Choroid plexus epithelial cell (primary cell): ENCODE data around the gene CCDC85C.

Source experiments
- DNase-seq: peaks from one replicate; pipeline ENCODE4 v3.0.0-alpha.2; 2010; ENCODE audit warnings: low read depth
- H3K4me3 ChIP-seq: 2 replicates; pipeline ENCODE4 v1.5.1; 2011; ENCODE audit warnings: low read depth, mild to moderate bottlenecking, control low read depth, low read length, moderate library complexity
- TF ChIP-seq, protein P1 (sequence below): conservative IDR thresholded peaks from 2 replicates; pipeline ENCODE4 v1.5.1; 2011; ENCODE audit warnings: low read depth, mild to moderate bottlenecking, control low read depth, inconsistent platforms, low read length, moderate library complexity

The CCDC85C gene

DNA sequence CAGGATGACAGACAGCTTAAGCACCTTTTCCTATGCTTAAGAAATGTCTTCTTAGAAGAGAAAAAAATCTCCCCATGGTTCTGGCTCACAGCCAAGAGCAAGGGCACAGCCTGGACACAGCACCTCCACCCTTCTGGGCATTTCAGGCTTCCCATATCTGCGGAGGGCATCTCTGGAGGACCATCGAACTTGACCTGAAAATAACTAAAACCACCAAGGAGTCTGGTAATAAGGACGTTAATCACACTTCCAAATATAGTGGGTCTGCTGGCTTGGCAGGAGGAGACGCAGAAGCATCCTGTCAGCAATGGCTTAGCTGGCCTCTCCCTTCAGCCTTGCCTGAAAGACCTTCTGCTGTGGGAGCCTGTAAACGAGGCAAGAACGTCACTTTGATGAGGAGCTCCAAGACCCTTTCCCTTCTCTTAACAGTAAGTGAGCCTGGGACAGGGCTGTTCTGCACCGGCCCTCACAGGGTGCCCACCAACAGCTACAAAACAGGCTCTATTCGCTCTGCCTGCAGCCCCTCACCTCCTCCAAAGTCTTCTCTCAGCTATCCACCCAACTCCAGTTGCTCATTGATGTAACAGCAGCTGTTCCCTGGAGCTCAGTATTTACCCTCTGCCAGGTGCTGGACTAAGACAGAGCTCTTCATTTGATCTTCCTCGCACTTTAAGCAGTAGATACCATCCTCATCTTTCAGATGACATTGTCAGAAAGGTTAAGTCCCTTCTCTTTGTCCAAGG, 136.5 kb downstream of the CCDC85C start:
- TF ChIP-seq, protein P1, sequence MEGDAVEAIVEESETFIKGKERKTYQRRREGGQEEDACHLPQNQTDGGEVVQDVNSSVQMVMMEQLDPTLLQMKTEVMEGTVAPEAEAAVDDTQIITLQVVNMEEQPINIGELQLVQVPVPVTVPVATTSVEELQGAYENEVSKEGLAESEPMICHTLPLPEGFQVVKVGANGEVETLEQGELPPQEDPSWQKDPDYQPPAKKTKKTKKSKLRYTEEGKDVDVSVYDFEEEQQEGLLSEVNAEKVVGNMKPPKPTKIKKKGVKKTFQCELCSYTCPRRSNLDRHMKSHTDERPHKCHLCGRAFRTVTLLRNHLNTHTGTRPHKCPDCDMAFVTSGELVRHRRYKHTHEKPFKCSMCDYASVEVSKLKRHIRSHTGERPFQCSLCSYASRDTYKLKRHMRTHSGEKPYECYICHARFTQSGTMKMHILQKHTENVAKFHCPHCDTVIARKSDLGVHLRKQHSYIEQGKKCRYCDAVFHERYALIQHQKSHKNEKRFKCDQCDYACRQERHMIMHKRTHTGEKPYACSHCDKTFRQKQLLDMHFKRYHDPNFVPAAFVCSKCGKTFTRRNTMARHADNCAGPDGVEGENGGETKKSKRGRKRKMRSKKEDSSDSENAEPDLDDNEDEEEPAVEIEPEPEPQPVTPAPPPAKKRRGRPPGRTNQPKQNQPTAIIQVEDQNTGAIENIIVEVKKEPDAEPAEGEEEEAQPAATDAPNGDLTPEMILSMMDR: no peak
- no peak for DNase-seq

DNA sequence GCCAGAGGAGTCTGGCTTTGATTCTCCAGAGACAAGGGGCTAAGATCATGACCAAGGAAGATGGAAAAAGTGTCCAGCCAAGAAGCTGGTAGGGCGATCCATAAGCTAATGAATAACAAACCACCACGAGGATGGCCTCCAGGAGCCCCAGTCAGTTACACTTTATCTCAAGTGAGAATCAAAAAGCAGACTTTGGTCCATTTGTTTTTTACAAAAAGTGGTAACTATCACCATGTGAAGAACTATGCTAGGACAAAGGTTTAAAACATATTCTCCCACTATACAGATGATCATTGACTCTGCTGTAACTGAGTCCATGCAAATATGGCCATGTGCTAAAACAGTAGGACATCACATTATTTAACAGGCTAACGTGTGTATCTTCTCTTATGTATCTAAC, 137.2 kb downstream of the CCDC85C start:
- no peak for DNase-seq
- H3K4me3 ChIP-seq: no peak overlapping the region
- TF ChIP-seq, protein P1: no peak

More for the DNA sequence above, 136.5 kb downstream of the CCDC85C start:
- no peak overlapping the region for H3K4me3 ChIP-seq

DNA sequence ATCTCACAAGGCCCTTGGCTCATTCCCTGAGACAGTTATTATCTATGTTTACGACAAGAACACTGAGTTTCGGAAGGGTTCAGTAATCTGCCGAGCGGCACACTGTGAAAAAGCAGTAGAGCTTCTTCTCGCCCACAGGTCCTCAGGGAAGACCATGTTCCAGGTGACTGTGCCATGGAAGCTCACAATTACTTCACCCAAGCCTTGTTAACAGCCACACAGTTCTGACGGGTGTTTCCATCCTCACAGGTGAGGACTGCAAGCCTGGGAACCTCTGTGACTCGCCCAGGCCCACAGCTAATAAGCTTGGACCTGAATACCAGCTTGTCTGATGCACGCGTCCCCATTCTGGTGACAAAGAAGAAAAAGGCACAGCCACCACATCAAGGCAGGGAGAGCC, 138.7 kb downstream of the CCDC85C start:
- DNase-seq: no peak
- H3K4me3 ChIP-seq: no peak overlapping the region
- TF ChIP-seq, protein P1: no peak

DNA sequence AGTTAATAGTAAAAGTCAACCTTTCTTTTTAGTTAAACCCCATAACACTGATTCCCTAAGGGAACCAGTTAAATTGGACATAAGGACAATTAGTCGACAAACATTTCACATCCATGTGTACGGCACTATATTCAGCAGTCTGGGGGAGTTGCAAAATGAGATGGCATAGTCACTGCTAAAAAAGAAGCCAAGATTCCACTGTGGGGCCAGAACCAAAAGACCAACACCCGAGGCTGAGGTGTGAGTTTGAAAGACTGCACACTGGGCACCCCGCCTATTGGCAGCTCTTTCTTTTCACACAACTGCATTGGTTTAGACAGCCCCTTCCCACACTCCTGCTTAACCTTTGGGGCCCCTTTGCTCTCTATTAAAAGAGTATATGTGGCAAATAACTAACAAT, 140.0 kb downstream of the CCDC85C start:
- no peak overlapping the region for H3K4me3 ChIP-seq
- TF ChIP-seq, protein P1: no peak
- DNase-seq: no peak

DNA sequence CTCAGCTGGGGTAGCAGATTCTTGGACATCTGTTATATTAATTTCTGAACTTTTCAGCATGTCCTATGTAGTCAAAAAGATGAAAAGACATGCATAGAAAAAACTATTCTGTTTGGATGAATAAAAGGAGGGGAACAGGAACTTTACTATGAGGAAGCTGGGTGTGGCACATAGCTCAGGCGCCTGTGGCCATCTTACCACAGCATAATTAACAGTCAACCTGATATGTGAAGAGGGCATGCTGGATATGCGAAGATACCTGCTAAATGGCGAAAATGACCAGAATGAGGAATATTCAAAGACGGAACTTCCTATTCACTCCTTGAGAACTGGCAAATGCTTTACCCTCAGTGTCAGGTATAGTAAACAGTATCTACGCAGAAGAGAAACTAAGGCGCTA, 141.8 kb downstream of the CCDC85C start:
- DNase-seq: no peak
- H3K4me3 ChIP-seq: no peak overlapping the region
- TF ChIP-seq, protein P1: no peak

DNA sequence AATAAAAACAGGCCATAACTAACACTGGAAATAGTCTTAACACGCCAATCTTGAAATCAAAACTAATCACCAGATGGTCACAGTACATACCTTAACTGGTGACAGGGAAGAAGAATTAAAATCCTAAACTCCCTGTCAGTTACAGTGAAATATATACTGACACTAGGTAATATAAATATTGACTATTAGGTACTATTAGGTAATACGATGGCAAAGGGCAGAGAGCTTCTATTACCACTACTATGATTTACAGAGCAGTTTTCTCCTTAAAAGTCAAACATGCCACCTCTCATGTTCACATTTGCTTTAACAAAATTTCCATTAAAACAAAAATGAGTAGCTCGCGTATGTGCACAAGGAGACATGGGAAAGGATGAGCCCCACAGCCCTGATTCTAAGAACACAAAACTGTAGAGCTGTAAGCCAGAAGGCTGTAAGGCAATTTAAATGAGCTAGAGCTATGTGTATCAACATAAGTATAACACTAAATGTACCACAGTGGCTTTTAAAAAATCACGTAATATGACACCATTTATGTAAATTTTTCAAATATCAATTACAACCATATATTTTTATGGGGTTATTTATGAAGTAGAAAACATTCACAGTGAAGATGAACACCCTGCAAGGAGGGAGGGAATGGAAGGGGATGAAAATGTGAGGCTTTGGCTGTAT, 142.5 kb downstream of the CCDC85C start:
- DNase-seq: no peak
- TF ChIP-seq, protein P1: no peak
- no peak overlapping the region for H3K4me3 ChIP-seq

DNA sequence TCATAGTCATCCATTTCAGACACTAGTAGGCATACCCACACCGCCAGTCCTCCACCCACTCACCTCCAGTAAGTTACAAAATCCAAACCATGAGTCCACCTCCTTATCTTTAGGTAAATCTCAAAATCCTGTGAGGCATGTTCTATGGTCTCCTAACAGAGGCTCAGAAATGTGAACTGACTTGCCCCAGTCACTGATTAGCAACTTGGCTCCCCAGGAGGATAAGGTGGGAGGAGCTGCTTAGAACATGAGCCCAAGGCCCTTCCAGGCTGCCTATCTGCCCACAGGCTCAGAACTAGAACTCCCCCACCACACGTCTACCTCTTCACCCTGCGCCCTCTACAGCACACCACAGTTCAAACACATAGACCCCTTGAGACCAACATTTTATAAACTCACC, 143.2 kb downstream of the CCDC85C start:
- no peak overlapping the region for H3K4me3 ChIP-seq
- peak; percentile 15 for DNase-seq
- TF ChIP-seq, protein P1: no peak
